HG03135 (cell line): ENCODE results near the gene DOK5.

Experiments
- ATAC-seq: cut with Tn5 transposase; IDR thresholded peaks from one replicate; pipeline ENCODE4 v1.9.1; 2021; ENCODE audit warnings: mild to moderate bottlenecking, moderate library complexity; ENCODE audit not compliant: unreplicated experiment

Gene DOK5

DNA sequence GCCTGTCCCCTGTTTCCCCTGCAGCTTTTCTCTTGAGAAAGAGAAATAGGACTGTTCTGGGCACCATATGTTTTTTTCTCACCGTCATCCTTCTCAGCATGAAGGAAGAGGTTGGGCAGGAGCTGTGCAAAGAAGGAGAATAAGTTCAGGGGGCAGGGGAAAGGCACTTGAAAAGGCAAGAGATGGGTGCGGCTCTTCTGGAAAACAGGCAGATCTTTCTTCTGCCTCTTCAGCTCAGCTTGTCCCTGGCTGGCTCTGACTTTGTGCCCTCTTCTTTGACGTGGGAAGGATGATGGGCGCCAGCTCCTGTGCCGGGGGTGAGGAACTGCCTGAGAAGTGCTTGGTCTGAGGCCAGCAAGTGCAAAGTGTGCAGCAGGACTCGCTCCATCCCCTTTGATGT is 206.5 kb downstream of the DOK5 start:
- no peak for ATAC-seq

DNA sequence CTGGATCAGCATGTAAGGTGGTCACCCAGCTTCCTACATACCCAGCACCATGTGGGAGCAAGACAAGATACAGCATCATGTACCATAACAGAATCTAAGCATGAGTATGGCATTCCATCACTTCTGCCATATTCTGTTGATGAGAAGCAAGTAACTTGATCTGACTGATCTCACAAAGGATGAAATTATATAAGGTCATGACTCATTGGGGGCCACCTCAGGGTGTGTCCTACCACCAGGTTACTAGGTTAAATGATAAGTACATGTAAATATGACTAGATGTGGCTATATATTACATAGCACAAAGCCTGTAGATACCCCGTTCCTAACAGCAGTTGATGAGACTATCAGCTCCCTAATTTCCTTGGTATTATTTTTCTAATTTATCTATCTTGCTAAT is 213.1 kb downstream of the DOK5 start:
- ATAC-seq, result no peak

DNA sequence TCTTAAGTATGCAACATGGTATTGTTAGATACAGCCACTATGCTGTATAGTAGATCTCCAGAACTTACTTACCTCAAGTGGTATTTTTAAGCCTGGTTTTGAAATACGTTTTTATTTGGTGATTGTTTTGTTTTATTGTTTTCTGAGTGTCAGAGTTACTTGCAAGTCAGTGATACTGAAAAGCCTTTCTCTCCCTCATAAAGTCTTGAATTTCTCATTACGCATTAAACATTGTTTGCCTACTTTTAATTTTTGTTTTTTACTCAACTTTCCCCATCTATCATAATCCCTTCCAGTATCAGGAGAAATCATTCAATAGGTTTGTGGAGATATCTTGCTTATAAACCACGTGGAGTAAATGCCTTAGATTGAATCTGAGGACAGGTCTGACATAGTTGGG is 214.9 kb downstream of the DOK5 start:
- ATAC-seq, result no peak

- no peak for ATAC-seq
Observed at GRCh38 chr20:54691327-54691726, 215.9 kb downstream of the DOK5 start.

- ATAC-seq, result no peak
Observed at GRCh38 chr20:54692168-54692887, 216.9 kb downstream of the DOK5 start.

DNA sequence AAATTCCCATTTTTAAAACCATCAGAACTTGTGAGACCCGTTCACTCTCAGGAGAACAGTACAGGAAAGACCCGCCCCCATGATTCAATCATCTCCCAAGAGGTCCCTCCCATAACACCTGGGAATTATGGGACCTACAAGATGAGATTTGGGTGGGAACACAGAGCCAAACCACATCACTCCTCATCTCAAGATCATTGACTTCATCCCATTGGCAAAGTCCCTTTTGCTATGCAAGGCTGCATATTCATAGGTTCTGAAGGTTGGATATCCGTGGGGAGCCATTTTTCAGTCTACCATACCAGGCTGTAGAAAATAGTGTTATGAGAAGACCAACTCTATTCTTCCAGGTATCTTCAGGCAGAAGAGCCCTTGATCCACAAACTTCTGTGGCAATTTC is 219.1 kb downstream of the DOK5 start:
- ATAC-seq, result no peak

DNA sequence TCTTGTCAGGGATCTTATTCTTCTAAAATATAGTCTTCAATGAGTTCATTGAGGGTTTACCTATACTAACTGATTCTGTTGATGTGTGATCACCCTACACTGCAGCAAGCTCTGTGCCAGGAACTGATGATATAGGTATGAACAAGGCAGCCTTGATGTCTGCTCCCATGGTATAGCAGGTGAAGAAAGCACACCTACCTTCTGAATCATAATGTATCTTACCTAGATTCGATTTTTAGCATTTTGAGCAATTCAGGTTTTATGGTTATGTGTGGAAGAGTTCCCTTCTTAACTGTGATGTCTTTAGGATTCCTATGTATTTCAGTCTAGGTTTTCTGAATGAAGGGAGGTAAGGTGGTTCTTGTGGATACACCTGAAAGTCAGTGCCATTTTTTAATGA is 223.0 kb downstream of the DOK5 start:
- no peak for ATAC-seq
